ENCODE measurements around the gene PCDHA1.
A peak's percentile ranks its signal among the peaks of the same experiment; 100 is the strongest.

The PCDHA1 gene

GRCh38 chr5:140785905-140786686, at the start of gene PCDHA1:
TSS of gene PCDHA1 (plus strand) at chr5:140786140.
- Histone ChIP-seq H3K4me3 (ENCODE audit: severe bottlenecking) (no peak within 1 kb of the TSS), H3K9me3 (ENCODE audit: severe bottlenecking) (peaks cover 20% of the 10 kb centered on the region), H3K27ac (ENCODE audit: poor library complexity, severe bottlenecking) (no peak within 1 kb of the TSS), H3K4me1 (ENCODE audit: insufficient read depth, poor library complexity, severe bottlenecking) (no peaks in the 10 kb centered on the region), H3K36me3 (ENCODE audit: low read depth) (no peaks in the 10 kb centered on the region), H3K27me3 (ENCODE audit: insufficient read depth, poor library complexity, severe bottlenecking) (peaks cover 43% of the 10 kb centered on the region)
- no peak for ATAC-seq (ENCODE audit: low read depth)
- DNase-seq (ENCODE audit: low spot score), result no peak
- TF ChIP-seq CTCF (IDR thresholded peaks at IDR 0.05; ENCODE audit: poor library complexity, severe bottlenecking), result peak; percentile 26

GRCh38 chr5:140737486-140737885, 48.5 kb upstream of the PCDHA1 start:
- ATAC-seq (ENCODE audit: low read depth), result no peak
- peaks cover 2% of the 10 kb centered on the region for H3K9me3 ChIP-seq (ENCODE audit: severe bottlenecking)
- no peak for TF ChIP-seq CTCF (IDR thresholded peaks at IDR 0.05; ENCODE audit: poor library complexity, severe bottlenecking)

DNA sequence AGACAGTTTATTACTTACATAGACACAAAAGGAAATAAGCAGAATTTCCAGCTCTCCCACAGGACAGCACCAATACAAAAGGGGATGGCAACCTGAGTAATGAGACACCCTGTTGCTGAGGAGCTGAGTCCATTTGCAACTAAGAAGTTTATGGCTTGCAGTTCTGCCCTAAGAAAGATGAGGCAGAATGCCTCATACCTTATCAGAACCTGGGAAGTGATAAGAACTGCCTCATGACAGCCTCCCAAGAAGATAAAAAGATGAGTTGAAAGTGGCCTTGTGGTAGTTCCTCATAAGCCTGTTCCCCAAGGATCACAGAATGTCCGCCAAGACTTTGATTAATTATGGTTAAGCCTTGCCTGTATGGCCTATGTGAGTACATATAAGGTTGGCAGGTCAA, 44.0 kb upstream of the PCDHA1 start:
- TF ChIP-seq CTCF (IDR thresholded peaks at IDR 0.05; ENCODE audit: poor library complexity, severe bottlenecking), result no peak
- ATAC-seq (ENCODE audit: low read depth) (no peak), DNase-seq (ENCODE audit: low spot score) (no peak)
- Histone ChIP-seq H3K27me3 (ENCODE audit: insufficient read depth, poor library complexity, severe bottlenecking) (peaks cover 6% of the 10 kb centered on the region), H3K27ac (ENCODE audit: poor library complexity, severe bottlenecking) (no peak overlapping the region), H3K9me3 (ENCODE audit: severe bottlenecking) (peaks cover 4% of the 10 kb centered on the region), H3K36me3 (ENCODE audit: low read depth) (no peaks in the 10 kb centered on the region), H3K4me3 (ENCODE audit: severe bottlenecking) (no peak overlapping the region), H3K4me1 (ENCODE audit: insufficient read depth, poor library complexity, severe bottlenecking) (no peaks in the 10 kb centered on the region)

More at GRCh38 chr5:140737486-140737885, 48.5 kb upstream of the PCDHA1 start:
- DNase-seq (ENCODE audit: low spot score), result no peak
- peaks cover 19% of the 10 kb centered on the region for H3K27me3 ChIP-seq (ENCODE audit: insufficient read depth, poor library complexity, severe bottlenecking)
- H3K27ac ChIP-seq (ENCODE audit: poor library complexity, severe bottlenecking), result no peak overlapping the region
- H3K4me1 ChIP-seq (ENCODE audit: insufficient read depth, poor library complexity, severe bottlenecking), result no peaks in the 10 kb centered on the region
- no peaks in the 10 kb centered on the region for H3K36me3 ChIP-seq (ENCODE audit: low read depth)
- H3K4me3 ChIP-seq (ENCODE audit: severe bottlenecking), result no peak overlapping the region

DNA sequence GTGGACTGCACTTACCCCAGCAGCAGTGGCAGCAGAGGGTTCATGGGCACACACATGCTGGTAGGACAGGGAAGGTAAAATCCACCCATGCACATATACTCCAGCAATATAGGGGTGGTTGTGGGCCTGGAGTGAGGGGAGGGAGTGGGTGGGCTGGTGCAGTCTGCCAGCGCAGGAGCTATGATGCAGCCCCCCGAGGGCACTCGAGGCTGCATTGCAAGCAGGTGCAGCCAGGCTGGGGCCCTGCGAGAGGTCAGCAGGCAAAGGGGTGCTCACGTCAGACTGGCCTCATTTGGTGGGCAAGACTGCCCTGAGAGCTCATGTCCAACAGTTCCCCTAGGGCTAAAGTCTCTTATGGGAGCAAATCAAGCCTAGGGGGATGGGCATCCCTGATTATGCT, 32.4 kb upstream of the PCDHA1 start:
- Histone ChIP-seq H3K9me3 (ENCODE audit: severe bottlenecking) (peaks cover 21% of the 10 kb centered on the region), H3K36me3 (ENCODE audit: low read depth) (no peaks in the 10 kb centered on the region), H3K27ac (ENCODE audit: poor library complexity, severe bottlenecking) (no peak overlapping the region), H3K4me1 (ENCODE audit: insufficient read depth, poor library complexity, severe bottlenecking) (no peaks in the 10 kb centered on the region), H3K27me3 (ENCODE audit: insufficient read depth, poor library complexity, severe bottlenecking) (no peaks in the 10 kb centered on the region), H3K4me3 (ENCODE audit: severe bottlenecking) (no peak overlapping the region)
- DNase-seq (ENCODE audit: low spot score), result no peak
- no peak for ATAC-seq (ENCODE audit: low read depth)
- no peak for TF ChIP-seq CTCF (IDR thresholded peaks at IDR 0.05; ENCODE audit: poor library complexity, severe bottlenecking)
